NCI-H2081 treated with DMSO at 0.1 percent for 48 hours (cell line): ENCODE data around the gene FGF5.

ENCODE experiments used
- DNase-seq: peaks from one replicate; lab custom pipeline; 2025; lab: John Stamatoyannopoulos, UW

FGF5 gene

DNA sequence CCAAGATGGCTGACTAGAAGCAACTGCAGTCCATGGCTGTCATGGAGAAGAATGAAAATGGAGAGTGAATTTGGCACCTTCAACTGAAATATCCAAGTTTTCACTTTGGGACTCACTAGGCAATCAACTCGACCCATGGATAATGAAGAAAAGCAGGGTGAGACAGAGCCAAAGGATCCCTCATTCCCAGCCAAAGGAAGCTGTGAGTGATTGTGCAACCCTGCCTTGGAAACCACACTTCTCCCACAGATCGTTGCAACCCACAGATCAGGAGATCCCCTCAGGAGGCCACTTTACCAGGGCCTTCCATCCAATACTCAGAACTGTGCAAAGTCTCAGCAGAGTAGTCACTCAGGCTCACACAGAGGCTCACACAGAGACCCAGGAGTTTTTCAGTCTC is 73.6 kb downstream of the FGF5 start:
- DNase-seq: no peak
